ENCODE data around the gene ADI1.

ADI1 gene

GRCh38 chr2:3543023-3543683 lies 23.8 kb upstream of the ADI1 start:
- Histone ChIP-seq H3K36me3 (ENCODE audit: control insufficient read depth in 2 of 2, insufficient read depth in 2 of 2, low read length in 2 of 2) (peaks cover 46 to 57% of the 10 kb centered on the region in 2 donors), H3K9ac (ENCODE audit: low read length in 2 of 2) (no peak overlapping the region), H3K27ac (ENCODE audit: low read length) (no peak overlapping the region)

DNA sequence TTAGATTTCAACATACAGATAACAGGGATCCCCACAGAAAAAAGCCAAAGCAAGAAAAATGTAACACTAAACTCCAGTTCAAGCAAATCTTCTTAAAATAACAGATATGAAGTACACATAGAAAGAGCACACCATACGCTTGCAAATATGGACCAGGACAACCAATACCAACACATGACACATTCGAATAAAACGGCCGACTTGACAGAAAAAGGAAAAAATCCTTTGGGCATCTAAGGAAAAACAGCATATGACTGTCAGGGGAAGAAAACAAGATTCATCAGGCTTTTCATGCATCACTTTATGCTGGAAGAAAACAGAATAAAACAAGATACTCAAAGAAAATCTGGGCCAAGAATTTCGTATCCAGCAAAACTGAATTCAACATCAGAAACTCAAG lies 22.8 kb upstream of the ADI1 start:
- Histone ChIP-seq H3K9me3 (ENCODE audit: control insufficient read depth in 2 of 2, low read length in 2 of 2) (no peaks in the 10 kb centered on the region), H3K9ac (ENCODE audit: low read length in 2 of 2) (no peak overlapping the region), H3K4me1 (ENCODE audit: control insufficient read depth, insufficient read depth, low read length) (peaks cover under 1% of the 10 kb centered on the region), H3K4me3 (ENCODE audit: low read length in 2 of 2) (no peak overlapping the region), H3K36me3 (ENCODE audit: control insufficient read depth in 2 of 2, insufficient read depth in 2 of 2, low read length in 2 of 2) (peaks cover 40 to 52% of the 10 kb centered on the region in 2 donors), H3K27ac (ENCODE audit: low read length) (no peak overlapping the region), H3K27me3 (ENCODE audit: control insufficient read depth in 1 of 2, insufficient read depth in 2 of 2, low read length in 2 of 2) (no peaks in the 10 kb centered on the region)

More at GRCh38 chr2:3543023-3543683, 23.8 kb upstream of the ADI1 start:
- Histone ChIP-seq H3K4me1 (ENCODE audit: control insufficient read depth, insufficient read depth, low read length) (no peaks in the 10 kb centered on the region), H3K9me3 (ENCODE audit: control insufficient read depth in 2 of 2, low read length in 2 of 2) (no peaks in the 10 kb centered on the region), H3K27me3 (ENCODE audit: control insufficient read depth in 1 of 2, insufficient read depth in 2 of 2, low read length in 2 of 2) (no peaks in the 10 kb centered on the region), H3K4me3 (ENCODE audit: low read length in 2 of 2) (no peak overlapping the region)

- Histone ChIP-seq H3K36me3 (ENCODE audit: control insufficient read depth in 2 of 2, insufficient read depth in 2 of 2, low read length in 2 of 2) (peaks cover 25 to 33% of the 10 kb centered on the region in 2 donors), H3K27ac (ENCODE audit: low read length) (no peak overlapping the region), H3K9me3 (ENCODE audit: control insufficient read depth in 2 of 2, low read length in 2 of 2) (no peaks in the 10 kb centered on the region), H3K4me1 (ENCODE audit: control insufficient read depth, insufficient read depth, low read length) (peaks cover 12% of the 10 kb centered on the region), H3K27me3 (ENCODE audit: control insufficient read depth in 1 of 2, insufficient read depth in 2 of 2, low read length in 2 of 2) (no peaks in the 10 kb centered on the region), H3K4me3 (ENCODE audit: low read length in 2 of 2) (no peak overlapping the region), H3K9ac (ENCODE audit: low read length in 2 of 2) (no peak overlapping the region)
Measured at GRCh38 chr2:3539836-3540235, 20.5 kb upstream of the ADI1 start.

- Histone ChIP-seq H3K4me3 (ENCODE audit: low read length in 2 of 2) (peak overlapping the region; percentile 47 to 79), H3K9me3 (ENCODE audit: control insufficient read depth in 2 of 2, low read length in 2 of 2) (no peaks in the 10 kb centered on the region), H3K4me1 (ENCODE audit: control insufficient read depth, insufficient read depth, low read length) (peaks cover 27% of the 10 kb centered on the region), H3K27ac (ENCODE audit: low read length) (peak overlapping the region; percentile 93), H3K36me3 (ENCODE audit: control insufficient read depth in 2 of 2, insufficient read depth in 2 of 2, low read length in 2 of 2) (peaks cover 12 to 19% of the 10 kb centered on the region in 2 donors), H3K27me3 (ENCODE audit: control insufficient read depth in 1 of 2, insufficient read depth in 2 of 2, low read length in 2 of 2) (no peaks in the 10 kb centered on the region), H3K9ac (ENCODE audit: low read length in 2 of 2) (peak overlapping the region; percentile 71 to 92)
Measured at GRCh38 chr2:3536682-3537632, 17.6 kb upstream of the ADI1 start.

DNA sequence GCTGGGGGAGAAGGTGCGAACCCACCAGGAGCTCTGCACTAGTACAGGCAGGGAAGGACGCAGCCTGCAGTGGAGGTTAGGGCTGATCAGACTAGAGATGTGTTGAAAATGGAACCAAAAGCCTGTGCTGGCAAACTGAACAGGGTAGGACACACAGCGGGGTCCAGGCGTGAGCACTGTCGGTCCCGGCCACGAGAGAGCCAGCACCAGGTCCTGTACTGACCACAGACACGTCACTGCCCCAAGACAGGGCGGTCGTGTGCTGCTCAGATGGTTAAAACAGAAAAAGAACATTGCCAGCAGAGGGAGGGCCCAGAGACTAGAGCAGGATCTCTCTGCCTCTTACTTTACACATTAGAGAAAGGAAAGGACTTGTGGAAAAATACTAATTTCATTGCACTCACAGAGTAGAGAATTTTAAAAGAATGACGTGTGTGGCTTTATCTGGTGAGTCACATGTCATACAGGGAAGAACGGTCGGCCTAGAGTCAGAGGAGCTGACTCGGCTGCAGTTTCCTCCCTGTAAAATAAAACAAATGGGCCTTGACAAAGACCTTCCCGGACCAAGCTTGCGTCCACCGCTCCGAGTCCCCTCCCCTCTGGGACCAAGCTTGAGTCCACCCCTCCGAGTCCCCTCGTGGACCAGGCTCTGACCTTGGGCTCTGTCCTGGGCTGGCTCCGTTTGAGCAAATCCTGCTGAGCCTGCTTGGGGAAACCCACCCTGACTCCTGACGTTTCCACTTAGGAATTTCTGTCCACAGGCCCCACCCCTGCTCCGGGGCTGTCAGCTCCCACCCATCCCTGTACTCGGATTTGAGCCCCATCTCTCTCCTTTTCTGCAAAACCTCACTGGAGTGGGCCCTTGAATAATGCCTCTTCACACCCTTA lies 16.7 kb upstream of the ADI1 start:
- Histone ChIP-seq H3K4me1 (ENCODE audit: control insufficient read depth, insufficient read depth, low read length) (peaks cover 27% of the 10 kb centered on the region), H3K9me3 (ENCODE audit: control insufficient read depth in 2 of 2, low read length in 2 of 2) (no peaks in the 10 kb centered on the region), H3K4me3 (ENCODE audit: low read length in 2 of 2) (peak overlapping the region; percentile 47 to 79), H3K9ac (ENCODE audit: low read length in 2 of 2) (peak overlapping the region; percentile 71 to 92), H3K27ac (ENCODE audit: low read length) (peak overlapping the region; percentile 93), H3K27me3 (ENCODE audit: control insufficient read depth in 1 of 2, insufficient read depth in 2 of 2, low read length in 2 of 2) (no peaks in the 10 kb centered on the region), H3K36me3 (ENCODE audit: control insufficient read depth in 2 of 2, insufficient read depth in 2 of 2, low read length in 2 of 2) (peaks cover 6 to 15% of the 10 kb centered on the region in 2 donors)

DNA sequence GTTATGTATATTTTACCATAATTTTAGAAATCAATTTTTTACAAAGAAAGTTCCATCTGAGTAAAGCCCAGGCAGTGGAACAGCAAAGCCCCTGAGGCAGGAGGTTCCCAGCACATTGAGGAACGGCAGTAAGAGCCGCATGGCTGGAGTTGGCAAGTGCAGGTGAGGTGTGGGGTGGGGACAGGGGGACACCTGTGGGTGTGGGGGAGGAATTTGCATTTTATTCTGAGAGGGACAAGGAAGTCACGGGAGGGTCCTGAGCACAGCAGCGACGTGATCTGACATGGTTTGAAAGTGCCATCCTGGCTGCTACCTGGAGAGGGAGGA lies 16.1 kb upstream of the ADI1 start:
- Histone ChIP-seq H3K4me1 (ENCODE audit: control insufficient read depth, insufficient read depth, low read length) (peaks cover 27% of the 10 kb centered on the region), H3K36me3 (ENCODE audit: control insufficient read depth in 2 of 2, insufficient read depth in 2 of 2, low read length in 2 of 2) (peaks cover 6 to 11% of the 10 kb centered on the region in 2 donors), H3K27ac (ENCODE audit: low read length) (peak overlapping the region; percentile 93), H3K9ac (ENCODE audit: low read length in 2 of 2) (peak overlapping the region; percentile 71 to 92), H3K9me3 (ENCODE audit: control insufficient read depth in 2 of 2, low read length in 2 of 2) (no peaks in the 10 kb centered on the region), H3K4me3 (ENCODE audit: low read length in 2 of 2) (peak overlapping the region; percentile 47 to 79), H3K27me3 (ENCODE audit: control insufficient read depth in 1 of 2, insufficient read depth in 2 of 2, low read length in 2 of 2) (no peaks in the 10 kb centered on the region)

GRCh38 chr2:3534251-3534814 lies 15.0 kb upstream of the ADI1 start:
- peaks cover 27% of the 10 kb centered on the region for H3K4me1 ChIP-seq (ENCODE audit: control insufficient read depth, insufficient read depth, low read length)
- H3K9me3 ChIP-seq (ENCODE audit: control insufficient read depth in 2 of 2, low read length in 2 of 2) = no peaks in the 10 kb centered on the region
- H3K9ac ChIP-seq (ENCODE audit: low read length in 2 of 2) = no peak overlapping the region
- peak overlapping the region; percentile 62 for H3K27ac ChIP-seq (ENCODE audit: low read length)
- peaks cover under 1 to 6% of the 10 kb centered on the region in 2 donors for H3K36me3 ChIP-seq (ENCODE audit: control insufficient read depth in 2 of 2, insufficient read depth in 2 of 2, low read length in 2 of 2)
- no peak overlapping the region for H3K4me3 ChIP-seq (ENCODE audit: low read length in 2 of 2)
- H3K27me3 ChIP-seq (ENCODE audit: control insufficient read depth in 1 of 2, insufficient read depth in 2 of 2, low read length in 2 of 2) = no peaks in the 10 kb centered on the region

- Histone ChIP-seq H3K9me3 (ENCODE audit: control insufficient read depth in 2 of 2, low read length in 2 of 2) (no peaks in the 10 kb centered on the region), H3K9ac (ENCODE audit: low read length in 2 of 2) (no peak overlapping the region), H3K36me3 (ENCODE audit: control insufficient read depth in 2 of 2, insufficient read depth in 2 of 2, low read length in 2 of 2) (peaks cover 0 to 5% of the 10 kb centered on the region in 2 donors), H3K4me1 (ENCODE audit: control insufficient read depth, insufficient read depth, low read length) (peaks cover 27% of the 10 kb centered on the region), H3K4me3 (ENCODE audit: low read length in 2 of 2) (peak overlapping the region in 1 of 2 donors; percentile 5), H3K27ac (ENCODE audit: low read length) (peak overlapping the region; percentile 62), H3K27me3 (ENCODE audit: control insufficient read depth in 1 of 2, insufficient read depth in 2 of 2, low read length in 2 of 2) (no peaks in the 10 kb centered on the region)
Measured at GRCh38 chr2:3533836-3534235, 14.5 kb upstream of the ADI1 start.

- Histone ChIP-seq H3K27me3 (ENCODE audit: control insufficient read depth in 1 of 2, insufficient read depth in 2 of 2, low read length in 2 of 2) (no peaks in the 10 kb centered on the region), H3K27ac (ENCODE audit: low read length) (peak overlapping the region; percentile 62), H3K36me3 (ENCODE audit: control insufficient read depth in 2 of 2, insufficient read depth in 2 of 2, low read length in 2 of 2) (peaks cover 0 to 4% of the 10 kb centered on the region in 2 donors), H3K9me3 (ENCODE audit: control insufficient read depth in 2 of 2, low read length in 2 of 2) (no peaks in the 10 kb centered on the region), H3K4me3 (ENCODE audit: low read length in 2 of 2) (peak overlapping the region in 1 of 2 donors; percentile 40), H3K9ac (ENCODE audit: low read length in 2 of 2) (peak overlapping the region in 1 of 2 donors; percentile 13), H3K4me1 (ENCODE audit: control insufficient read depth, insufficient read depth, low read length) (peaks cover 27% of the 10 kb centered on the region)
Measured at GRCh38 chr2:3532941-3533340, 13.6 kb upstream of the ADI1 start.

All from stomach smooth muscle (tissue), 2 donors.